Stimulated activated CD8-positive, alpha-beta memory T cell treated with anti-CD3 and anti-CD28 coated beads, Interleukin-7, amount 100 ng/mL, for 48 hours (primary cell): ENCODE results near the gene NEK8.
"Not testable (repeated sequence)": the region's sequence is repeated elsewhere in the genome, so short reads cannot be mapped to it uniquely, and the experiment has no call there.

Experiments
- DNase-seq, 2 donors: peaks; one replicate each; pipeline ENCODE4 v3.0.0-alpha.2; 2020; ENCODE audit warnings: low read depth in 1 of 2; ENCODE audit errors: extremely low read depth in 1 of 2

Gene NEK8

DNA sequence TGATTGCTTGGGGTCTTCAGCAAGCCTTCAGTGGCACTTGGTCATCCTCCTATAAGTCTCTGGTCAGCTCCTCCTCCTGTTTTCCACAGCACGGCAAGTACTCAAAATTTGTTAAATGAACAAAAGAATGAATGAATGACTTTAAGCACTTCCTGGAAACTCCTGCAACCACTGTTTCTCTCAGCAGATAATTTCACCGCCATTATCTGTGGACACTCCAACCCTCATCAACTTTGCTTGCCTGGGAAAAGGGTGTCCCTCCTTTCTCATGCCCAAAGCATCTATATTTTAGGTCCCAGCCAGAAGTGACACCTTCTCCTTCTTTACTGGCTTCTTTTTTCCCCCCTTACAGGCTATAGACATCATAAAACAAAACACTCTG is 21.3 kb upstream of the NEK8 start:
- DNase-seq, result no peak

DNA sequence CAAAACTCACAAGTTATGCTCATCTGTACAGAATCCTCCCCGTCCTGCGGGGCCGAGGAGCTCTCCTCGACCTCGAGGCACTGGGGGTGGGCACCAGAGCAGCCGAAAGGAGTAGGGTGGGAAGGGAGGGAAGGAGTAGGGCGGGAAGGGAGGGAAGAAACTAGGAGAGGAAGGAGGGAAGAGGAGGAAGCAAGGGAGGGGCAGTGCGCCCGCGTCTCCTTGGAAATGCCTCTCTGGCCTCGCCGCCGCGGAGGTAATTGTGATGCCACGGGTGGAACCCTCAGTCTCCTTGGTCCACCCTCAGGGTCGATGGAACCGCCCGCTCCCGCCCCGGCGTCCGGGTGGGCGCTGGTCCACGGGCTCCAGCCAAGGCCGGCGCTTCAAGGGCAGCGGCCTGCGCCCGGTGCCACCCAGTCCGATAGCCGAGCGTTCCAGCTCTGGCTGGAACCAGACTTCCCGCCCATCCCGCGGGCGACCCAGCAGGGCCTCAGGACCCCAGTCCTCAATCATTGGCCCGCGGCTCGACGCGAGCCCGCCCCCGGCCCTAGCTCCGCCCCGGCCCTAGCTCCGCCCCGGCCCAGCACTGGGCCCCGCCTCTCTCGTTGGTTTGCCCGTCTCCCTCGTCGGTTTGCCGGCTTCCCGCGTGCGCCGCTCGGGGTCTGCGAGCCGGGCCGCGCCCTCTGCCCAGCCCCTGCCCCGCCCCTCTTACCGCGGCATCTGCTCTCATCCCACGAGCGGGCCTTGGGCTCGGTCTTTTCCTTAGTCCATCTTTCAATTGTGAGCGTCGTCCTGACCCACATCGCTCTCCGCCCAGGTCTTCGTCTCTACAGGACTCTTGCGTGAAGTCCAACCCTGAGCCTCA is 17.5 kb upstream of the NEK8 start:
- DNase-seq, result peak; percentile 78 to 79

DNA sequence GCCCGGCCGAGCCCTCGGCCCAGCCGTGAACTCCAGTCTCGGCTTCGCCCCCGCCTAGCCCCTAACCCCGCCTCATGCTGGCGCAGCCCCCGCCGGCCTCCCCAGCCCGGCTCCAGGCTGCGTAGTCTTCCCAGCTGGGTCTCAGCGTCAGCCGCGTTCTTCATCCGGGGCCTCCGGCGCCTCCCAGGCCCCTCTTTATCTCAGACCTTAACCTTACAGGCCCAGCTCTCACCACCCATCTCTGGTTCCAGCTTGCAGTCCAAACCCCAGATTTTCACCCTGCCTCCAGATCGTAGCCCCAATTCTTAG is 16.9 kb upstream of the NEK8 start, which contains the start of gene PROCA1:
Gene PROCA1, minus strand, starts transcription at position 166 of the 309 bp plus-strand sequence. CDS start 228 bp downstream, outside the sequence.
- DNase-seq, result no peak

DNA sequence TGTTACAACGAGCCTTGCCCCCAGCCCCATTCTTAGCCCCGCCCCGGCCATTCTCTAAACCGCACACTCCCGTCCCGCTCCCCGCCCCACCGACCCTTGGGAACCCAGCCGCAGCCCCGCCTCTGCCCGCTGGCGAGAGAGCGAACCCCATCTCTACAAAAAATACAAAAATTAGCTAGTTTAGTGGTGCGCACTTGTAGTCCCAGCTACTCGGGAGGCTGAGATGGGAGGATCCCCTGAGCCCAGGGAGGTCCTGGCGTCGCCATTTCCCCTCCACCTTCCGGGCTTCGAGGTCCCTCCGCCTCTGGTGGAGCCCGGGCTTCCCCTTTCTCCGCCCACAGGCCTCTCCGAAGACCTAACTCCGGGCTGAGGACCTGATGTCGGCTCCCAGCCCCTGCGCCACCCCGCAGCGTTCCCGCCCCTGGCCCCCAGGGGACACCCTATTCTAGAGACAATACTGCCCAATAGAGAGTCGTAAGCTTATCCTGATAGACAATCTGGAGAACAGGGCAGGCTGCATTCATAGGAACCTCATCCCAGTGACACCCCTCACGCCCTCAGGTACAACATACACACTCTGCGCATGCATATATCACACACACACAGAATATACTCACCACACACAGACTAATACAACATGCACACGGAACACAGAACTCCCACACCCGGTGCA is 16.4 kb upstream of the NEK8 start:
- peak; percentile 44 to 70 for DNase-seq

DNA sequence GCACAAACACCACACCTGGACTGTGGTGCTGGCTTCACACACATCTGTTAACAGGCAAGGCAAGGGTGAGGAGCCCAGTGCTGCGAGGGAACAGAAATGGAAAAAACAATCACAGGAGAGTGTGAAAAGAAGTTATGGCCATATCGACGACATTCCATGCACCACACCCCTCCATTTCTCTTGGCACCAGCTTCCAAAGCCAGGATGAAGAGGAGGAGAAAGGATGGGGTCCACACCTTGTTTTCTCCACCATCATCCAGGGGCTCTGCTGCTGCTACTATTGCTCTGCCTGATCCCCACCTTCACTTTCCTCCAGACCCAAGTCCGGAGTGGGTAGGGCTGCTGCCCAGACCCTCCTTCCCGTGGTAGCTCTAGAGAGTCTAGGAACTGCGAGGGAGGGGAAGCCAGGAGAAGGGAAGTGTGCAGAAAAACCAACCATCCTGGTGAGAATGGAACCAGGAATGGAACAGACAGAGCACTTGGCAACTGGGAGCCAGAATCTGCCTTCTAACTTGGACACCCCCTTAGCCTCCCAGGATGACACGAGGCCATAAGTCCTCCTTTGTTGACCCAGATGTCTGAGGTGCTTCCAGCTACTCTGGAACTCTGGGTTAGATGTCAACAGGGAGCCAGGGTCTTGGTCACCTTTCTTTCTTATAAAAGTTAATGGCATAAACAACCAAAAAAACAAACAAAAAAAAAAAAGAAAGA is 15.7 kb upstream of the NEK8 start:
- DNase-seq, result no peak

DNA sequence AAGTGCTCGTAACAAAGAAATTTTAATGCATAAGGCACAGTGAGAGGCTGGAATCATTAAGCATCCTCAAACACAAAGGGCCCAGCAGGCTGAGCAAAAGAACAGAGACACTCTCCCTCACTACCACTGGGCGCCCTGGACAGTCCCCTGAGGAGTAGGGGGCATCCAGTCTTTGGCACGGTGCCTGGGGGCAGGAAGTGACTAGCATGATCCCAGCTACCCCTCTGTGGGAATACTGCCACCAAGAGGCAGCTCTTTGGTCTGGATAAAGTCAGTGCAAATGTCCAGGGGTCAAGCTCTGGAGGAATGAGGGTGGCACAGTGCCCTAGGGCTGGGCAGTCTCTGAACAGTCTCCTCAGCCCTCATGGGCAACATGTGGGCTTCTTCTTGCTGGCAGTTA is 14.3 kb upstream of the NEK8 start:
- no peak for DNase-seq

DNA sequence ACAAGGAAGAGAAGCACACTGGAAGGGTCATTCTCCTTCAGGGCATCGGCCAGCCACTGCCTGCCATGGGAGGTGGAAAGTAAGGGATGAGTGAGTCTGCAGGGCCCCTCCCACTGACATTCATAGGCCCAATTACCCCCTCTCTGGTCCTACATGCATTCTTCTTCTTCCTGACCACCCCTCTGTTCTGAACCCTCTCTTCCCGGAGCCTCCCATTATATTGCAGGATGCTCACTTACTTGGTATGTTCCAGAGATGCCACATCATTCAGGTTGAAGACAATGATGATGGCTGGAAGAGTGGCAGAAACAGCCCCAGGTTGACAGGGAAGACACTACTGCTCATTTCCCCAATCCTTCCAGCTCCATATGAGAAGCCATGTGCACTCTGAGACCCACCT is 13.4 kb upstream of the NEK8 start:
- no peak for DNase-seq

DNA sequence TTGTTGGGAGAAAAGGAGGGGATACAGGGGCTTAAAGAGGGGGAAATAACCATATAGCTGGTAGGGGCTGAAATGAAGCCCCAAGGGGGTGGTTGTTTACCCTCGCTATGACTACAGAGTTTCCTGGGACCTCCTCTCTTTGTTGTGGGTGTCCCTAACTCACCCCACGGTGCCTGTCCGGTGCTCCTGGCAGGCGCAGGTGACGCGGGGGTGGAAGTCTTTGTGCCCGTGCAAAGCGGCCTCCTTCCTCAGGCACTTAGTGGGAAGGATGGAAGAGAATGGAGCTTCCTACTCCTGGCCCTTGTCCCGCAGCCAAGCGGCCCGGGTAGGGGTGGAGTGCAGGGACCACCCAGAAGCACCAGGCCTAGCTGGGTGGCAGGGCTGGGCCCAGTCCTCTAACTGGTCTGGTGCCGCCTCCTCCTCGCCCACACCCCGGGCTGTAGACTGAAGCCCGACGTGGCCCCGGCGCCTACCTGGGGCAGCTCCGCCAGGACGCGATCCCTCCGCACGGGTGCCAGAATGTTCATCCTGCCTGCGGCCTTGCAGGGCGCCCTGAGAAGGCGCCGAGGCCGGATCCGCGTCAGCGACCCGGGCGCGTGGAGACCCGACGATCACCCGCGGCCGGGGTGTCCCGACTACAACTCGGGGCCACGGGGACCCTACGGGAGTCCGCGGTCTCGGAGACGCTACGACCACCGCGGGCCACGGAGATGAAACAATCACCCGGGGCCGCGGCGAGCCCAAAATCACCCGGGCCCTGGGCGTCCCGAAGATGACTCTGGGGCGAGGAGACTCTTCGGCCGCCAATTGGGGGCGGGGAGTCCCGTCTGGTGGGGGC is 11.6 kb upstream of the NEK8 start:
- no peak for DNase-seq

DNA sequence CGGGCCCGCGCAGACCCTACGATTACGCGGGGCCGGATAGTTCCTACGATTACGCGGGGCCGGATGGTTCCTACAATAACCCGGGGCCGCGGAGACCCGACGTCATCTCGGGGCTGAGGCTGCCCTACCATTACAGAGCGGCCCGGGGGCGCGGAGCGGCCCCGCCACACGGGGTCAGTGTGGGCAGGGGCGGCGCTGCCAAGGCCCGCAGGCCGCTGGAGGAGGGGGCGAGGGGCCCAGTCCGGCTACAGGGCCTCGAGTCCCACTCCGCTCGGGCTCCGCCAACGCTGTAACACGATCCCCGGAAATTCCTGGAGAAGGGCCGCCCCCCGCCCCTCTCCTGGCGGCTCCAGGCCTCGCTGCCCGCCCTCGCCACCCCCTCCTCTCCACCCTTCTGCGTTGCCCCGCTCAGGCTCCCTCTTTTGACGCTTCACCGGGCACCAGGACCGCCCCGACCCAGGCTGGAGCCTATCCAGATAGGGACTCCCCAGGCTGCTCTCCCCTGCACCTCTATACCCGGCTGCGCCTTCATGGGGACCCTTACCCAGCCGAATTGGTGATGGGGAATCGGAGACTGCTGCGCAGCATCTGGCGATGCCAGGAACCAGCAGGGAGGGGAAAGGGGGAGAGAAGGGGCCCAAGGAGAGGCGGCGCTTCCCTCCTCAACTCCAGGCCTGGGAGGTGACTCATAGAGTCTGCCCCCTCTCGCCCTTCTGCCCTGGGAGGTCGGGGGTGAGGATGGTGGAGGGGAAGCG is 10.8 kb upstream of the NEK8 start, which contains the start of gene RAB34:
Gene RAB34, minus strand, starts transcription at position 291 of the 755 bp plus-strand sequence. CDS start 602 bp downstream, outside the sequence.
- DNase-seq, result no peak

DNA sequence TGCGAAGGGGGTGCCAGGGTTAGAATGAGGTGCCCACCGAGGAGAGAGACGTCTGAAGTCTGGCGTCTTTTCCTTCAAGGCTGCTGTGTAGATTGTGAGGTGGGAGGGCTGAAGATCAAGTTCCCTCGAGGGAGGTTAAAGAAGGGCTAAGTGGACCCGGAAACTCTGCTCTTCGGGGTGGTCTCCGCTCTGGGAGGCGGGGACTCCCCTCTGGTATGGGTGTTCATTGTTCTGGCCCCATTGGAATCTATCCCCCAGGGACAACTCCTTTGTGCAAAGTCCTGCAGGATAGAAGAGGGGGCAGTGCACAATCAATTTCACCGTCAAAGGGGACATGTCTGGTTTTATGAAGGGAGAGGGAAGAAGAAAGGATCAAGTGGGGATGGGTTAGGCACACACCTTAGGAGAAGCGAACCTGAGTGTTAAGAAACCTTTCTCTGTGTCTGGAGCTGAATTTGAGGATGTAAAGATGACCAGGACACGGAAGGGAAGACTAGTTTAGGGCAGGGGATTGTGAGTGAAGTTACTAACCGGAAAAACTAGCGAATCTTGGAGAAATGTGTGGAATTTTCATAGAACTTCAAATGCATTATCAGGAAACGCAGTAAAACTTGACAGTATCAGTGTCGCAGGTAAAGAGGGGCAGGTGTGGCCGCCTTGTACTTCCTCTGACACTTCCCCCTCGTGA is 10.1 kb upstream of the NEK8 start:
- DNase-seq, result no peak

DNA sequence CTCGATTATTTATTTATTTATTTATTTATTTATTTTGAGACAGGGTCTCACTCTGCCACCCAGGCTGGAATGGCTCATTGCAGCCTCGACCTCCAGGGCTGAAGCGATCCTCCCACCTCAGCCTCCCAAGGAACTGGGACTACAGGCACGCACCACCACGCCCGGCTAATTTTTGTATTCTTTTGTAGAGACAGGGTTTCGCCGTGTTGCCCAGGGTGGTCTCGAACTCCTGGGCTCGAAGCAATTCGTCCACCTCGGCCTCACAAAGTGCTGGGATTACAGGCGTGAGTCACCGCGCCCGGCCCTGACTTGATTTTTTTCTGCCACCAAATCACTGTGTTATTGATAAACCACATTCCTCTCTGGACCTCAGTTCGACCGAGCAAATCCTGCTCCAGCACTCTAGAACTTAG is 9.6 kb upstream of the NEK8 start:
- DNase-seq, result no peak

DNA sequence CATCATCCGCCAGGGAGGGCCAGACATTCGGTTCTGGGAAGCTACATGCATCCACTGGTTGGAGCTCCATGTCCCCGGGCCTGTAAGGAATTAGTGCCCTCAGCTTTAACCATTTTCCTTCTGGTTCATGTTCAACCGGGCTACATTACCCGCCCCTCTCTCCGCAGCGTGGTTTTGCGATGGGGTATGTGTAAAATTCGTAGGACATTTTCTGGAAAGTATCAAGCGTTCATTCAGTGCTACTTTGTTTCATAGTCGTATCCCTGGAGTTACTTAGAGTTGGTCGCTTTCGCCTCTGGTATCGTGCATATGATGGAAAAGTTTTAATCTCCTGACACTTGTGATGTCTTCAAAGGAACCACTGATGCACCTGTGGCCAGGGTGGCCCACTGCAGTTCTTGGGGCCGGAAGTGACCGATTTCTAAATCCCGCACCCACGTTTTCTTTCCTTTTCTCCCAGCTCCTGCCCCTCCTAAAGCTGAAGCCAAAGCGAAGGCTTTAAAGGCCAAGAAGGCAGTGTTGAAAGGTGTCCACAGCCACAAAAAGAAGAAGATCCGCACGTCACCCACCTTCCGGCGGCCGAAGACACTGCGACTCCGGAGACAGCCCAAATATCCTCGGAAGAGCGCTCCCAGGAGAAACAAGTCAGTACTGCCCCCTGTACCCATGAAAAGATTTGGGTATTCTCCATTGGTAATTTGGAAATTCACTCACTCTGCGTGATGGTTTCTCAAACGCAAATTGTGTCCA is 8.2 kb upstream of the NEK8 start:
- DNase-seq, result no peak

DNA sequence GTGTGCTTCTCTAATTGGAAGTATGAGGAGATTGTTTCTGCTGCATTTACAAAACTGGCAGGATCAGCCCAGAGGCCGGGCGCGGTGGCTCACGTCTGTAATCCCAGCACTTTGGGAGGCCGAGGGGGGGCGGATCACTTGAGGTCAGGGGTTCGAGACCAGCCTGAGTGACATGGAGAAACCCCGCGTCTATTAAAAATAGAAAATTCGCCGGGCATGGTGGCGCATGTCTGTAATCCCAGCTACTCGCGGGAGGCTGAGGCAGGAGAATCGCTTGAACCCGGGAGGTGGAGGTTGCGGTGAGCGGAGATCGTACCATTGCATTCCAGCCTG is 7.6 kb upstream of the NEK8 start:
- not testable (repeated sequence) for DNase-seq

DNA sequence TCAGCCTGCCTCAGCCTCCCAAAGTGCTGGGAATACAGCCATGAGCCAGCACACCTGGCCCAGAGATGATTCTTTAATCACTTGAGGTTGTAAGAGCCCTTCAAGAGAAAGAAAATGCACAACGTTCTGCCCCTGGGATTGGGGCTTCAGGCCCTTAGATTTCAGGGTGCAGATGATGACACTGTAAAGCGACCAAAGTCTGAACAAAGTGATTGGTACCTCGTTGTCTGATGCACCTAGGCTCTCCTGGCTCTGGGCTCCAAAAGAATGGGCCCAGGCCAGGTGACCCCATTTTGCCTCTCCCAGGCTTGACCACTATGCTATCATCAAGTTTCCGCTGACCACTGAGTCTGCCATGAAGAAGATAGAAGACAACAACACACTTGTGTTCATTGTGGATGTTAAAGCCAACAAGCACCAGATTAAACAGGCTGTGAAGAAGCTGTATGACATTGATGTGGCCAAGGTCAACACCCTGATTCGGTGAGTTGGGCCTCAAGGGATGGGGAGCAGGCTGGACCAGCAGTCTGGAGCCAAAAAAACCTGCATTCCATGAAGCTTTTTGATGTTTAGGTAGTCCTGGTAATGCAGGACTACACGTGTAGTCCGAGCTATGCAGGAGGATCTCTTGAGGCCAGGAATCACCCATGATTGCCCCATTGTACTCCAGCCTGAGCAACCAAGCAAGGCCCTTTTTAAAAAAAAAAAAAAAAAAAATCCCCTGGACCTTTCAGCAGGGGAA is 6.0 kb upstream of the NEK8 start:
- DNase-seq, result no peak

DNA sequence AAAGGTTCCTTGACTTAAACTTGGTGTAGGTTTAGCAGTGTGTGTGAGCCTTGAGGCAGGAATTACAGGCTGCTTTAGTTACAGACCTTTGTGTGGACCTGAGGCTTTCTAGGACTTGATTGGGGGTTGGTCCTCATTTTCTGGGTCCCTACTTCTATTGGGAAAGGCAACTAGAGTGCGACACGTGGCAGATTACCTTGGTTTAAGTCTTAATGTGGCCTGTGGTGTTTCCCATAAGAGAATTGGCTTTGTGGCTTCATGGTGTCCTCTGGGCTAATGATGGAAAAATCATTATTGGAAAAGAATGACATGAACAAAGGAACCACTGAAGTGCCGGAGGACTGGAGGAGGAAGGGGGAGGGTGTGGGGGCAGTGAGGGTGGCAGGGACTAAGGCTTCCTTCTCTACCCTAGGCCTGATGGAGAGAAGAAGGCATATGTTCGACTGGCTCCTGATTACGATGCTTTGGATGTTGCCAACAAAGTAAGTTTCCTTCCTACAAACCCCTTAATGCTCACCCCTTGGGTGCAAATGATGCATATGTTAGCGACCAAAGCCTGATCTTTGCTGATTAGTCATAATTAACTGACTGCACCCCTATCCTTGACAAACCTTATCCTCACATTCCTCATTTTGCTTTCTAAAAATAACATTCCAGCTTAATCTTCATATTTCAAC is 5.3 kb upstream of the NEK8 start:
- DNase-seq, result no peak

DNA sequence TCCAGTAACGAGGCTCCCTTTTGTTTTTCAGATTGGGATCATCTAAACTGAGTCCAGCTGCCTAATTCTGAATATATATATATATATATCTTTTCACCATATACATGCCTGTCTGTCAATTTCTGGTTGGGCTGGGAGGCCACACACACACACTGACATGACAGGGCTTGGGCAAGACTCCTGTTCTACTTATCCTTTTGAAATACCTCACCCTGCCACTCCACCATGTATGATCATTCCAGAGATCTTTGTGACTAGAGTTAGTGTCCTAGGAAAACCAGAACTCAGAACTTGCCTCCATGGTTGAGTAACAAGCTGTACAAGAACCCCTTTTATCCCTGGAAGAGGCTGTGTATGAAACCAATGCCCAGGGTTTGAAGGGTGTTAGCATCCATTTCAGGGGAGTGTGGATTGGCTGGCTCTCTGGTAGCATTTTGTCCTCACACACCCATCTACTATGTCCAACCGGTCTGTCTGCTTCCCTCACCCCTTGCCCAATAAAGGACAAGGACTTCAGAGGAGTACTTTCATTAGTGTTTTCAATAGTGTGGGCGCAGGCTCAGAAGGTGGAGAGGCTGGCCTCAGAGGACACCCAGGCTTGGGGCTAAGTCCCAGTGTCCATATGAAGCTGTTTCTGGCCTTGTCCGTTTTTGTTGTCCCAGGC is 4.6 kb upstream of the NEK8 start:
- DNase-seq, result not testable (repeated sequence)

DNA sequence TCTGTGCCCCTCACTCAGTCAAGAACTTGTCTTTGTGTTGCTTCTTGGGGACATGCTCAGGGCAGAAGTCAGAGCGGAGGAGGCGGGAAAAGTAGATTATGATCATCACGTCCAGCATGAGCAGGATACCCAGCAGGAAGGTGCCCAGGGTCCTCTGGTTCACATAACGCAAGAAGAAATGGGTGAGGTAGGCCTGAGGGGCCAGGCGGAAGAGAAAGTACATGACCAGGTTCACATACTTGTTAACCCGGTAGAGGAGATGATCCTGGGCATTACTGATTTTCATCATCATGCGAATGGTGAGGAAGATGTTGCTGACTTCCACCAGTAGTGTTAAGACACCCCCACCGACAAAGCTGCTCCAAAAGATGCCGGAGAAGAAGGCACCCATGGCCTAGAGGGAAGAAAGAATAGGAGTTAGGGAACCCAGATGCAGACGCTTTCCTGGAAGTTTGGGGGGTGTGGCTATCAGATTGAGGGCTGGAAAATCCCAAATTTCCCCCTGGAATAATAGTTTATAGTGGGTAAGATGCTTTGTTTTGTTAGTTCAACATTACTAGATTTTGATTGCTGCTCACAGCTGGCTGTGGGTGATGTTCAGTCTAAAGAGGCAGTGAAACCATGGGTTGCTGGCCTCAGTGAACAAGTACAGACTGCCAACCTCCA is 4.0 kb upstream of the NEK8 start:
- no peak for DNase-seq
